NB4 (cell line): ENCODE results near the gene CNTNAP2.
A peak's percentile ranks its signal among the peaks of the same experiment; 100 is the strongest.

Experiments
- DNase-seq: peaks from one replicate; pipeline ENCODE4 v3.0.0; 2010; ENCODE audit warnings: low read depth
- H3K4me3 ChIP-seq: one replicate; pipeline ENCODE4 v1.5.1; 2011; ENCODE audit warnings: mild to moderate bottlenecking, low read depth, low read length, moderate library complexity
- CTCF ChIP-seq: IDR thresholded peaks from one replicate; pipeline ENCODE4 v1.5.1; 2012; ENCODE audit warnings: low read depth, low read length
- MAX ChIP-seq: IDR thresholded peaks from 2 replicates; pipeline ENCODE4 v1.6.1; 2011; ENCODE audit warnings: low read depth, low read length
- MYC ChIP-seq: IDR thresholded peaks from 2 replicates; pipeline ENCODE4 v1.6.1; 2011; ENCODE audit warnings: low read depth, low read length
- POLR2A ChIP-seq: IDR thresholded peaks from 2 replicates; pipeline ENCODE4 v1.6.1; 2011; ENCODE audit warnings: mild to moderate bottlenecking; ENCODE audit not compliant: insufficient read length; ENCODE audit errors: extremely low read depth

Gene CNTNAP2

GRCh38 chr7:148037044-148037443 lies 1920.4 kb downstream of the CNTNAP2 start:
- peak; percentile 58 for DNase-seq
- TF ChIP-seq MYC, result no peak
- TF ChIP-seq MAX, result no peak
- TF ChIP-seq CTCF, result no peak
- no peak for TF ChIP-seq POLR2A
- H3K4me3 ChIP-seq, result no peak overlapping the region

DNA sequence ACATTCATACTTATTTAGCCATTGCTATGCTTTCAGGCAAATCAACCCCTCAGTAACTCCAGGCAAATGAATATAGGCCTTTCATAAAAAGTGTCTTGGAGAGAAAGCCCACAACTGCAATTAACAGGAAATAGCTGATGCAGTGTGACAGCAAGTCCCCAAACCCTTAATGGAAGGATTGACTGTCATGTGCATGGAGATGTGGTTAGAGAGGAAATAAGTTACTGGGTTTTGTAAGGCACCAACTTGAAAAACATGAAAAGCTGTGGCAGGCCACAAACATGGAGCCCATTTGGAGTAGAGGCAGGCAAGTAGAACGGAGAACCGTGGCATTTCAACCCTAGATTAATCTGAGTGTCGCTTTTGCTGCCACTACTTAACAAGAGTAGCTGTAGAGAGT lies 1924.6 kb downstream of the CNTNAP2 start:
- H3K4me3 ChIP-seq, result no peak overlapping the region
- DNase-seq, result no peak
- TF ChIP-seq MYC, result no peak
- TF ChIP-seq POLR2A, result no peak
- no peak for TF ChIP-seq MAX
- no peak for TF ChIP-seq CTCF

DNA sequence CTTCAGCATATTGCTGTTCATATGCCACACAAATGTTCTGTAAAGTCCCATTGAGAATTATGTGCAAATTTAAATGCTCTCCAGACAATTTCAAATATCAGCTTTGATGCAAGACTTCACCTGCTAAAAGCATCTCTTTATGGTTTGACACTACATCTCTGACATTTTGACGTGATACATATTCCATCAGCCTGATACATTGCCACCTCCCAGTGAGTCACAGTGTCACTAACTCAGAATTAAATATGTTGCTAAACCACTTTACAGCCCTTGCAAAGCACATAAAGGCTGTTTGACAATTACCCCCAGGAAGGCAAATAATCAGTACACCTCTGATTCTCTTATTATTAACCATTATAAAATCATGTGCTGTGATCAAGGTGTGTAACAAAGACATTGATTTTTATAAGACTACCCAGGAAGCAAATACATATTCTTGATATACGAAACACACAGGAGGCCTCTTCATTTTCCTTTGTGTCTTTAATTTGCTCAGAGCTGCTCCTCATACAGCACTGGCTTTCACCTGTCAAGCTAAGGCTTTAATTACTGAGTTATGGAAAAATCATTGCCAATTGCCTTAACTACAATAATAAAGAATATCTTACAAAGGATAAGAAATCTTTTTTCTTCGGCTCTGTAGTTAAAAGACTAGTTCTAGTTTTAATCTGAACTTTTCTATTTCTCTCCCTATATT lies 1926.5 kb downstream of the CNTNAP2 start:
- TF ChIP-seq MAX (no peak), POLR2A (no peak), MYC (no peak), CTCF (no peak)
- H3K4me3 ChIP-seq, result no peak overlapping the region
- no peak for DNase-seq

- H3K4me3 ChIP-seq, result no peak overlapping the region
- DNase-seq, result no peak
- TF ChIP-seq POLR2A (no peak), MAX (no peak), MYC (no peak)
Observed at GRCh38 chr7:148044173-148044572, 1927.6 kb downstream of the CNTNAP2 start.

GRCh38 chr7:148045521-148045920 lies 1928.9 kb downstream of the CNTNAP2 start:
- no peak overlapping the region for H3K4me3 ChIP-seq
- TF ChIP-seq MAX, result no peak
- TF ChIP-seq POLR2A, result no peak
- TF ChIP-seq MYC, result no peak
- no peak for TF ChIP-seq CTCF
- DNase-seq, result no peak

- no peak for DNase-seq
Observed at GRCh38 chr7:148049068-148049467, 1932.5 kb downstream of the CNTNAP2 start.

More at GRCh38 chr7:148049068-148049467, 1932.5 kb downstream of the CNTNAP2 start:
- no peak overlapping the region for H3K4me3 ChIP-seq
- TF ChIP-seq MAX, result no peak
